NCI-H526 treated with DMSO at 0.1 percent for 48 hours (cell line): ENCODE data around the gene TBXAS1.

Experiments
- DNase-seq: peaks from one replicate; lab custom pipeline; 2025; lab: John Stamatoyannopoulos, UW

The TBXAS1 gene

DNA sequence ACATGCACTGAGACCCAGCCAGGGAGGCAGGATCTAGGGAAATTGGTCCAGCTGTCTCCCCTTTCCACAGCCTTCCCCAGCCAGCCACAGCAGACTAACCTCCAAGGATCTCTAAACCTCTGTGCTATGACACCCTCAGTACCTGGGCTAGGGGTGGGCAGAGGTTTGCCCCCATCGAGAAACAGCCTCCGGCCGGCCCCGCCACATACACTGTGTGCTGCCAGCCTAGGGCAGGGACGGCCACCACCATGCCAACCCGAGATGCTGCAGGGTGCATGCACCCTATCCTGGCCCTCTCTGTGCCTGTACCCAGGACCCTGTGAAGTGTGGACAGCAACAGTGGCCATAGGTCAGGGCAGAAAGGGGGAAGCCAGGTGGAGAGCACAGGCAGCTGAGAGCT lies 175.6 kb downstream of the TBXAS1 start:
- DNase-seq, result no peak

DNA sequence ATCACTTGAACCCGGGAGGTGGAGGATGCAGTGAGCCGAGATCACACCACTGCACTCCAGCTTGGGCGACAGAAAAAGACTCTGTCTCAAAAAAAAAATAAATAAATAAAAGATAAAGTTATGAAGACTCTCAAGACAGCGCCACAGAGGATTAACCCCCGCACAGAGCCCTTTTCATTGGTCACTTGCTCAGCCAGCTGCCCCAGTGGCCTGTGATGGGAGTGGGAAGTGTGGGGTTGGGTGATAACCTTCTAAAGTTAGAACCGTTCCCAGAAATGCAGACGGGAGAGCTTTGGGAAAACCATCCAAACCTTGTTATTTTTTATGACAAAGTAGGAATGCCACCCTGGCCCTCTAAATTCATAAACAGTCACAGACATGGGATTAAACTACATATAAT lies 176.3 kb downstream of the TBXAS1 start:
- DNase-seq, result no peak

DNA sequence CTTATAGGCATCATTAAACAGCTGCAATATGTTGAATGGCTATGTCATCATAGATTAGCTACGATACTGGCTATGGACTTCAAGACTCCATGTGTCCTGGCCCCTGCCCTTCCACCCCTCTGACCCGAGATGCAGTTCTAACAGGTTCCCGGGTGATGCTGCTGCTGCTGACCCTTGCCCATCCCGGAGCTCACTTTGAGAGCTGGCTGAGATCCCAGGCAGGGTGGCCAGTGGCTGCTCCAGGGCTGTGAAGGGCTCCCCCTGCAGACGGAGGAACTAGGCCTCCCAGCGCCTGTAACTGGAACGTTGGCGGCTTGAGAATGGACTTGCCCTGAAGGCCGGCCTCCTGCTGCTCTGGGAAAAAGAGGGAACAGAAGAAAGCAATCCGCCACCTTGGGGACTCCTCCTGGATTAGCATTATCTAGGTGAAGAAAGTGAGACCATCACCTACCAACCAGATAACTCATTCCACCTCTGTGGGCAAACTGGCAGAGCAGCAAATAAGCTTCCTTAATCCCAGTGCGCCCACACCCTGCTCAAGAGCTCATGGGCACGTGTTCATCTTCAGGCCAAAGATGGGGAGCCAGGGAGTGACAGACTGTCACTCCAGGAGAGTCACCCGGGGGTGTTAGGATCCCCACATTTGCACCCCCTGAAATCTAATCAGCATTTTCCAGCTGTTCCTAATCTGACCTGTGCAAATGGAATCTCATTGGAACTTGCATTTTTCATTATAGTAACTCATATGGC lies 176.9 kb downstream of the TBXAS1 start:
- no peak for DNase-seq

DNA sequence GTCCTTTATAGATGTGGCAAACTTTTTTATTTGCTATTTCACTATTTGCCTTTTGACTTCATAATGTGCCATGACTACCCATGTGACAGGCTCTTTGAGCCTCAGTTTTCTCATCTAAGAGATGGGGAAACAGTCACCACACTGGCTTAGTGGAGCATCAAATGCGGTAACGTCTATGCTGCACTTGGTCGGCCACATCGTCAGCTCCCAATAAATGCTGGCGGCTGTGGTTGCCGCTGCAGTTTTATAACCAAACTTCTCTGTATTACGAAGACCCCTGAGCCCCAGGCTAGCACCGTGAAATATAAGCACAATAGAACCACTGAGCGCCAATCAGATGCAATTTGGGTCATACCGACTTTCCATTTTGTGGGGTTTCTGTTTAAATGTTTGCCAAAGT lies 177.5 kb downstream of the TBXAS1 start:
- DNase-seq, result no peak

GRCh38 chr7:140007051-140007690 lies 178.1 kb downstream of the TBXAS1 start:
- no peak for DNase-seq

- DNase-seq, result no peak
Observed at GRCh38 chr7:140008755-140009610, 179.9 kb downstream of the TBXAS1 start.

GRCh38 chr7:140009735-140010134 lies 180.7 kb downstream of the TBXAS1 start:
- no peak for DNase-seq

GRCh38 chr7:140010194-140010895 lies 181.3 kb downstream of the TBXAS1 start:
- DNase-seq, result no peak

GRCh38 chr7:140013676-140014075 lies 184.6 kb downstream of the TBXAS1 start:
- no peak for DNase-seq

DNA sequence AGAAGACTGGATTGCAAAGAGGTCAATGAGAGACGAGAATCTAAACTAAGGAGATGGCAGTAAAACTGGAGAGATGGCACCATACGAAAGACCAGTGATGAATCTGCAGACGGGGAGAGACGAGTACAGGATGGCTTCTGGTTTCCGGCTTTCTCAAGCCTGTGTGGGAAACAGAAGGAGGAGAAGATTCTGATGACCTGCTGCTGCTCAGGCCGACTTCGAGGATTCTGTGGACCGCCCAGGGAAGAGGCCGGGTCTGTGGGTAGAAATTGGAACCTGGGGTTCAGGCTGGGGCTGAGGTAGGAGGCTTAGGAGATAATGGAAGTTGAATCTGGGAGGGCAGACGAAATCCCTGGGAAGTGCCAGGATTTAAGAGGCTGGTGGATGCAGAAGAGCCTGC lies 185.1 kb downstream of the TBXAS1 start:
- DNase-seq, result no peak

- DNase-seq, result no peak
Observed at GRCh38 chr7:140015471-140015970, 186.5 kb downstream of the TBXAS1 start.

GRCh38 chr7:140016540-140016939 lies 187.5 kb downstream of the TBXAS1 start:
- DNase-seq, result no peak

DNA sequence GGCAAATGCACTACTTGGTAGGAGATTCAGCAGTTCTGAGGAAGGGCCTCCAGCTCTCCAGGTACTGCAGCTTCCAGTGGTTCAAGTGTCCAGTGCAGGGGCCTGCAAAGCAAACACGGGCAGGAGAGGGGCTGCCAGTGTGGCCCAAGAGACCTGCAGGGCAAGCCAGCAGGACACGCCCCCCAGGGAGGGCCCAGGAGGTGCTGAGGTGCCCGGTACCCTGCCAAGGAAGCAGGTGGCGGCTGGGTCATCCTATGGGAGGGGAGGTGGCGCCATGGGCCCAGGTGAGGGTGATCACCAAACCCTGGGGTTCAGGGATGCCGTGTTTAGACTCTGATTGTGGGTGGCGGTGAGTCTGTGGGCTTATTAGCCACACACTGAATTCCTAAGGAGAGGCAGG lies 188.0 kb downstream of the TBXAS1 start:
- DNase-seq, result no peak

DNA sequence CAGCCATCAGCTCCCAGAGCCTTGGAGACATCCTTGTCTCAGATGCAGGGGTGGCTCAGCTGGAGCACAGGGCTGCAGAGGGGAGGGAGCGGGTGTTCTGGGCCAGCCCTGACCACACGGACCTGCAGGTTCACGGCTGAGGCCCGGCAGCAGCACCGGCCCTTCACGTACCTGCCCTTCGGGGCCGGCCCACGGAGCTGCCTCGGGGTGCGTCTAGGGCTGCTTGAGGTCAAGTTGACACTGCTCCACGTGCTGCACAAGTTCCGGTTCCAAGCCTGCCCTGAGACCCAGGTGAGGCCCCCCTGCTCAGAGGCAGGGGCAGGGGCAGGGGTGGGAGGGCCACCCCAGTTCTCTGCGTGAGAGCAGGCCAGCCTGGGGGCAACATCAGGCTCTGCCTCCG lies 188.5 kb downstream of the TBXAS1 start:
- DNase-seq, result no peak

DNA sequence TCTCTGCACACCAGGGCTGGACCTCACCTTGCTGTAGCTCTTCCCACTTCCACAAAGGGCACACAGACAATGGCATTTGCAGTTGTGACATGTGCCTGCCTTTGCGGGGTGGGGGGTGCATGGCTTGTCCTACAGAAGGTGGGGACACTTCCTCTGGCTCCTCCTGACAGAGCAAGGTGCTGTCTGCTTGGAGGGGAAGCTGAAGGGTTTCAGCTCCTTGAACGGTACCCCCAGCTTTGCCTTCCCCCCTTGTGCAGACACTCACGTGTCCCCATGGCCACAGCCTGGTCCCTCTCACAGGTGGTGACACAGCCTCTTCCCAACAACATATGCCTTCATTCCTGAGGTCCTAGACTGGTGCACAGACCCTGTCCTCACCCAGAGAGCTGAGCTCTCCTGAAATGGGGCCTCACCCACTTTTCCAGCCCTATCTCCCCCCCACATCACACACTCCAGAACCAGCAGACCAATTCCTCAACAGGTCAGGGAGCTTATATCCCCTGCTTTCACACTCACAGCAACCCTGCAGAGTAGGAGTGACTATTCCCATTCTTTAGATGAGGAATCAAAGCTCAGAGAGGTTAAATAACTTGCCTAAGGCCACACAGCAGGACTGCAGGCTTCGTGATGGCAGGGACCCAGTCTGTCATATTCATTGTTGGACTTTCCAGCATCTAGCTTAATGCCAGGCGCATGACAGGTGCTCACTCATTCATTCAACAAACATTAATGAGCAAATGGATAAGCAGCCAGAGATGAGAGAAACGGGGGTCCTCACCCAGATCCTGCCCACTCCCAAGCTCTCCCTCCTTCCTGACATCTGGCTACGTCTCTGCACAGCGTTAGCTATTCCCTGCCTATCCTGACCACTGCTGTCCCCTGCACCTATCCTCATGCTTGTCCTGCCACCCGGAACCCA lies 189.3 kb downstream of the TBXAS1 start:
- no peak for DNase-seq

DNA sequence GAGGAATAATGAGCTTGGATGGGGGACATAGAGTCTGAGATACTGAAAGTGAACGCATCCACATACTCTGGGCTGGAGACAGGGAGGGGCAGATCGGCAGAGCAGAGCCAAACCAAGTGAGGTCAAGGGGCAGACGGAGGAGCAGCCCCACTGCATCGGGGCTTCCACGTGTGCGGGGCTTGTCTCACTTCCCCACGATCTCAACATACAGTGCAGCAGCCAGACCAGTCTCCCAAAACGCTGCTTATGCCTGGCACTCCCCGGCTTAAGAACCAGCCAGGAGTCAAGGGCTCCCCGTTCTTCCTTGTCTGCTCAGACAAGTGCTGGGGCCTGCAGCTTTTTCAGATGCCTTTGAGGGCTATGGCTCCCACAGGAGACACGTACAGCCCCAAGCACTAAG lies 190.1 kb downstream of the TBXAS1 start:
- DNase-seq, result no peak

- no peak for DNase-seq
Observed at GRCh38 chr7:140019606-140020005, 190.5 kb downstream of the TBXAS1 start.

GRCh38 chr7:140021603-140022002 lies 192.5 kb downstream of the TBXAS1 start:
- no peak for DNase-seq

DNA sequence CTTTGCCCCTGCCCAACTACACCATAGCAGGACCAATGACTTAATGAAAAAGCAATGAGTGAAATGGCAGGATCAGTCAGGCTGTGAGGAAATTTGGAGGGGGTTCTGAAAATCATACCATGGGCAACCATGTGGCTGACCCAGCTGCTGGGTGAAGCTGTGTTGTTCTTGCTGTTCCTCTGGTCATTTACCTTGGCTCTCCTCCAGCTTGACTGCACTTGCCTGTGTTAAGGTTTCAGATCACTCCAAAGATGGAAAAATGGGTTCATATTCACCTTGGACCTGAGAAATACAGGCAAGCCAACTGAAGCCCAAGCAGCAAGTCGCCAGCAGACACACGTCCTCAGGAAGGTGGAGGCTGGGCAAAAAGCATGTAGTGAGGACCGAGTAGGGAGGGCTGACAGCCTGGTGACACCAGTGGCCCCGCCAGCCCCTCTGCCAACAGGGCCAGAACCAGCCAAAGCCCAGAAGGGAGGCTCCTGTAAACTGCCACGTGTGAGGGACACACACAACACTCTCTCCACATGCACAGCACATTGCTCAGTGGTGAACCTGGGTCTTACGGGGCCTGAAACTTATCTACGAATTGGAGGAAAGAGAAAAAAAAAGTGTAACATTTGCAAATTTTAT lies 193.6 kb downstream of the TBXAS1 start:
- DNase-seq, result no peak

DNA sequence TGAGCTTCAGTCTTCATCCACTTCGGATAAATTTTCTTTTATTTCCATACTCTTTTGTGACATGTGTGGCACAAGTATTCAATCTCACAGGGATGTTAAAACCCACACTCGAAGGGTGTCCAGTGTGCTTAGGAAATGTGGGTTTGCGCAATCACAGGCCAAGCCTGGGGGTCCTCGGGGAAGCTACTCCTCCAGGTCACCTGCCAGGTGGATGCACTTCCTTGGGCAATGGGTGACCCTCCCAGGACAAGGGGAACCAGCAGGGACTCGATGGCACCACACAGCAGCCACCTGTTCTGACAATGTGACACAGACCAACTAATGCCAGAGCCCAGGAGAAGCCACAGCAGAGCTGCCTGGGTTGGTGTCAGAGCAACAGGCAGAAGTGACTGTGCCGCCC lies 194.7 kb downstream of the TBXAS1 start:
- DNase-seq, result no peak

DNA sequence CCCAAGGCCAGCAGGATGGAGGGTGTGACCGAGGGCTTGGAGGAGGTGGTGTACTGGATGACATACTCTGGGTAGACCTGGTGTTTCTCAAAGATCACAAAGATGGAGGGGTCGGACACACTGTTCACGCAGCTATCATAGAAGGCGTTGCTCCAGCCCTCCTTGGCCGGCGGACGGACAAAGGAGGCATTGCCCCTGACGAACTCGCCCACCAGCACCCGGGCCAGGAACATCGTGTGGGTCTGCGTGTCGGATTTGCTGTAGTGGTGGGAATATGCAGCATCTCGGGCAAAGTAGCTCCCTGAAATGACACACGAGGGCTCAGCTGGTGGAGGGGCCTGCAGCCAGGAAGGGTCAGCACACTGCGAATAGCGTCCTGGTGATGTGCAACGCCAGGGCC lies 195.5 kb downstream of the TBXAS1 start:
- DNase-seq, result no peak
